ENCODE results near the gene NFE2L1.
"Not testable (repeated sequence)": the region's sequence is repeated elsewhere in the genome, so short reads cannot be mapped to it uniquely, and the experiment has no call there.

Gene NFE2L1

GRCh38 chr17:48011405-48012150 lies 36.6 kb upstream of the NFE2L1 start:
- DNase-seq (ENCODE audit: insufficient read length) (peak; percentile 49), FAIRE-seq (peak; percentile 78)
- TF ChIP-seq TAF1 (IDR thresholded peaks at IDR 0.05; ENCODE audit: borderline replicate concordance, low read depth, low read length) (no peak), POLR2A (IDR thresholded peaks at IDR 0.05; ENCODE audit: low read depth, low read length) (no peak), POLR2AphosphoS5 (IDR thresholded peaks at IDR 0.05; ENCODE audit: low read depth, low read length) (no peak)

- DNase-seq (ENCODE audit: insufficient read length) (peak; percentile 84), FAIRE-seq (peak; percentile 89)
- TF ChIP-seq TAF1 (IDR thresholded peaks at IDR 0.05; ENCODE audit: borderline replicate concordance, low read depth, low read length) (no peak), POLR2AphosphoS5 (IDR thresholded peaks at IDR 0.05; ENCODE audit: low read depth, low read length) (no peak), POLR2A (IDR thresholded peaks at IDR 0.05; ENCODE audit: low read depth, low read length) (no peak)
Observed at GRCh38 chr17:48012151-48012520, 36.0 kb upstream of the NFE2L1 start.

- FAIRE-seq: no peak
- DNase-seq (ENCODE audit: insufficient read length): no peak
- TF ChIP-seq POLR2A (IDR thresholded peaks at IDR 0.05; ENCODE audit: low read depth, low read length) (no peak), POLR2AphosphoS5 (IDR thresholded peaks at IDR 0.05; ENCODE audit: low read depth, low read length) (no peak), TAF1 (IDR thresholded peaks at IDR 0.05; ENCODE audit: borderline replicate concordance, low read depth, low read length) (no peak)
Observed at GRCh38 chr17:48012654-48013053, 35.5 kb upstream of the NFE2L1 start.

- no peak for TF ChIP-seq POLR2AphosphoS5 (IDR thresholded peaks at IDR 0.05; ENCODE audit: low read depth, low read length)
- no peak for TF ChIP-seq TAF1 (IDR thresholded peaks at IDR 0.05; ENCODE audit: borderline replicate concordance, low read depth, low read length)
- no peak for TF ChIP-seq POLR2A (IDR thresholded peaks at IDR 0.05; ENCODE audit: low read depth, low read length)
- no peak for FAIRE-seq
- no peak for DNase-seq (ENCODE audit: insufficient read length)
Observed at GRCh38 chr17:48013876-48014594, 34.1 kb upstream of the NFE2L1 start.

- DNase-seq (ENCODE audit: insufficient read length): no peak
- TF ChIP-seq POLR2A (IDR thresholded peaks at IDR 0.05; ENCODE audit: low read depth, low read length) (no peak), POLR2AphosphoS5 (IDR thresholded peaks at IDR 0.05; ENCODE audit: low read depth, low read length) (no peak), TAF1 (IDR thresholded peaks at IDR 0.05; ENCODE audit: borderline replicate concordance, low read depth, low read length) (no peak)
- FAIRE-seq: no peak
Observed at GRCh38 chr17:48014595-48015111, 33.5 kb upstream of the NFE2L1 start.

GRCh38 chr17:48016112-48016511 lies 32.0 kb upstream of the NFE2L1 start:
- DNase-seq (ENCODE audit: insufficient read length): no peak
- TF ChIP-seq TAF1 (IDR thresholded peaks at IDR 0.05; ENCODE audit: borderline replicate concordance, low read depth, low read length) (no peak), POLR2A (IDR thresholded peaks at IDR 0.05; ENCODE audit: low read depth, low read length) (no peak), POLR2AphosphoS5 (IDR thresholded peaks at IDR 0.05; ENCODE audit: low read depth, low read length) (no peak)

GRCh38 chr17:48017817-48018158 lies 30.4 kb upstream of the NFE2L1 start:
- FAIRE-seq; DNase-seq (ENCODE audit: insufficient read length): not testable (repeated sequence)

More at GRCh38 chr17:48016112-48016511, 32.0 kb upstream of the NFE2L1 start:
- FAIRE-seq: no peak

- DNase-seq (ENCODE audit: insufficient read length): no peak
- FAIRE-seq: no peak
- TF ChIP-seq POLR2A (IDR thresholded peaks at IDR 0.05; ENCODE audit: low read depth, low read length): no peak
Observed at GRCh38 chr17:48021934-48022333, 26.2 kb upstream of the NFE2L1 start.

GRCh38 chr17:48022901-48023300 lies 25.3 kb upstream of the NFE2L1 start:
- FAIRE-seq (no peak), DNase-seq (ENCODE audit: insufficient read length) (no peak)
- TF ChIP-seq POLR2A (IDR thresholded peaks at IDR 0.05; ENCODE audit: low read depth, low read length) (no peak), TAF1 (IDR thresholded peaks at IDR 0.05; ENCODE audit: borderline replicate concordance, low read depth, low read length) (no peak), POLR2AphosphoS5 (IDR thresholded peaks at IDR 0.05; ENCODE audit: low read depth, low read length) (no peak)

GRCh38 chr17:48023400-48024148 lies 24.6 kb upstream of the NFE2L1 start:
- DNase-seq (ENCODE audit: insufficient read length): no peak
- FAIRE-seq: no peak
- TF ChIP-seq POLR2AphosphoS5 (IDR thresholded peaks at IDR 0.05; ENCODE audit: low read depth, low read length): no peak
- TF ChIP-seq POLR2A (IDR thresholded peaks at IDR 0.05; ENCODE audit: low read depth, low read length): no peak

- TF ChIP-seq TAF1 (IDR thresholded peaks at IDR 0.05; ENCODE audit: borderline replicate concordance, low read depth, low read length) (no peak), POLR2AphosphoS5 (IDR thresholded peaks at IDR 0.05; ENCODE audit: low read depth, low read length) (no peak)
- DNase-seq (ENCODE audit: insufficient read length) (no peak), FAIRE-seq (no peak)
Observed at GRCh38 chr17:48024149-48025039, 23.8 kb upstream of the NFE2L1 start.
